ENCODE results near the gene NR2C2.

DNA sequence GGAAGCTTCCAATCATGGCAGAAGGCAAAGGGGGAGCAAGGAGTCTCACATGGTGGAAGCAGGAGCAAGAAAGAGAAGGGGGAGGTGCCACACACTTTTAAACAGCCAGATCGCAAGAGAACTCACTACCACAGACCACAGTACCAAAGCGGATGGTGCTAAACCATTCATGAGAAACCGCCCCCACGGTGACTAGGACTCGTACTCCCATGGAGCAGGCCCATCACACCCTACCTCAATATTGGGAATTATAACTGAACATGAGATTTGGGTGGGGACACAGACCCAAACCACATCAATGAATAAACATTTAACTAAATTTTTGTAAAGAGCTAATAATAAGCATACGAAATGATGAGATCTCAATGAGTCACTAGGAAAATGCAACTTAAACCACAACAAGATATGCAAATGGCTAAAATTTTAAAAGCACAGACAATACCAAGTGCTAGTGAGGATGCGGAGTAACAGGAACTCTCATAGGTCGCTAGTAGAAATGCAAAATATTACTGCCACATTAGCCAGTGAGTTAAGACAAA, 107.7 kb downstream of the NR2C2 start:
- TF ChIP-seq RAD21 (IDR thresholded peaks at IDR 0.05): no peak
- no peak for TF ChIP-seq CTCF (IDR thresholded peaks at IDR 0.05; ENCODE audit: low read depth, low read length, missing input control)
- TF ChIP-seq YY1 (IDR thresholded peaks at IDR 0.05): no peak
- no peak for TF ChIP-seq ATF3 (IDR thresholded peaks at IDR 0.05)
